HFFc6 (cell line): ENCODE results near the gene MLKL. TPM values are rescaled to one million over a fixed set of nuclear protein-coding genes. Genes with fewer than 3 reads are reported as not detected.
A peak's percentile ranks its signal among the peaks of the same experiment; 100 is the strongest.

ENCODE experiments used
- DNase-seq: peaks from one replicate; pipeline ENCODE4 v3.0.0-alpha.2; 2018
- H3K27ac Mint-ChIP-seq: 2 replicates; pipeline ENCODE4 v1.8.0; 2020; ENCODE audit warnings: mild to moderate bottlenecking, mixed read lengths
- H3K27me3 Mint-ChIP-seq: 2 replicates; pipeline ENCODE4 v1.8.0; 2021; ENCODE audit warnings: mild to moderate bottlenecking, moderate library complexity, mixed read lengths; ENCODE audit not compliant: insufficient read depth
- H3K36me3 Mint-ChIP-seq: 2 replicates; pipeline ENCODE4 v1.8.0; 2021; ENCODE audit warnings: low read depth, mixed read lengths
- H3K4me1 Mint-ChIP-seq: 2 replicates; pipeline ENCODE4 v1.8.0; 2020; ENCODE audit warnings: low read depth, mixed read lengths
- H3K4me3 Mint-ChIP-seq: 2 replicates; pipeline ENCODE4 v1.8.0; 2020; ENCODE audit warnings: mild to moderate bottlenecking, moderate library complexity, mixed read lengths
- H3K9me3 Mint-ChIP-seq: 2 replicates; pipeline ENCODE4 v1.8.0; 2020; ENCODE audit warnings: mild to moderate bottlenecking, mixed read lengths
- CTCF ChIP-seq: fragments of 200-600 bp; sonication (generic); IDR thresholded peaks from 2 replicates; pipeline ENCODE4 v1.5.0; 2021; ENCODE audit warnings: antibody characterized with exemption, mild to moderate bottlenecking
- total RNA-seq, 6 experiments: library from RNA; stranded (reverse); fragmentation: NEBNext Ultra II Directional; extraction: Animal tissue kit (Norgen Biotek cat#: 25700); gene quantifications; 2 replicates in 1 of 6; 3 replicates in 5 of 6; pipeline ENCODE4 v1.2.3, GENCODE V29; 2021

MLKL gene
- total RNA-seq, 6 experiments from 2014 or later = 10.2 to 14.8 (median 11.4) TPM

- no peak for TF ChIP-seq CTCF
- peaks cover 5% of the 10 kb centered on the region for H3K36me3 Mint-ChIP-seq
- H3K27me3 Mint-ChIP-seq = peaks cover 2% of the 10 kb centered on the region; the same call in 1 of the 2 replicates
These were observed 58.7 kb downstream of the MLKL start for GRCh38 chr16:74641969-74642368.

GRCh38 chr16:74637742-74638453 lies 62.8 kb downstream of the MLKL start:
- Mint-ChIP-seq H3K36me3 (no peaks in the 10 kb centered on the region), H3K27me3 (no peaks in the 10 kb centered on the region), H3K9me3 (no peaks in the 10 kb centered on the region), H3K4me3 (no peak overlapping the region), H3K27ac (no peak overlapping the region), H3K4me1 (no peaks in the 10 kb centered on the region)
- no peak for DNase-seq
- TF ChIP-seq CTCF = no peak

More at GRCh38 chr16:74641969-74642368, 58.7 kb downstream of the MLKL start:
- Mint-ChIP-seq H3K9me3 (no peaks in the 10 kb centered on the region), H3K4me1 (peaks cover 3% of the 10 kb centered on the region; the same call in 1 of the 2 replicates), H3K27ac (no peak overlapping the region), H3K4me3 (no peak overlapping the region)
- DNase-seq = no peak

- H3K27me3 Mint-ChIP-seq = no peaks in the 10 kb centered on the region
- peaks cover 6% of the 10 kb centered on the region; the same call in 1 of the 2 replicates for H3K36me3 Mint-ChIP-seq
These were observed 65.4 kb downstream of the MLKL start for GRCh38 chr16:74635303-74635702.

GRCh38 chr16:74633686-74634085 lies 67.0 kb downstream of the MLKL start:
- TF ChIP-seq CTCF = no peak
- H3K27ac Mint-ChIP-seq = no peak overlapping the region

More at GRCh38 chr16:74635303-74635702, 65.4 kb downstream of the MLKL start:
- H3K4me3 Mint-ChIP-seq = no peak overlapping the region
- H3K4me1 Mint-ChIP-seq = no peaks in the 10 kb centered on the region
- no peak for TF ChIP-seq CTCF
- no peaks in the 10 kb centered on the region for H3K9me3 Mint-ChIP-seq
- no peak for DNase-seq
- H3K27ac Mint-ChIP-seq = no peak overlapping the region

GRCh38 chr16:74627506-74628220 lies 73.0 kb downstream of the MLKL start:
- TF ChIP-seq CTCF = no peak
- Mint-ChIP-seq H3K36me3 (peaks cover 30% of the 10 kb centered on the region), H3K4me3 (no peak overlapping the region)

More at GRCh38 chr16:74633686-74634085, 67.0 kb downstream of the MLKL start:
- Mint-ChIP-seq H3K4me1 (no peaks in the 10 kb centered on the region), H3K4me3 (no peak overlapping the region), H3K9me3 (no peaks in the 10 kb centered on the region), H3K36me3 (peaks cover 12% of the 10 kb centered on the region), H3K27me3 (no peaks in the 10 kb centered on the region; the same call in 1 of the 2 replicates)
- no peak for DNase-seq

More at GRCh38 chr16:74627506-74628220, 73.0 kb downstream of the MLKL start:
- H3K27me3 Mint-ChIP-seq = peaks cover 3% of the 10 kb centered on the region
- DNase-seq = peak; percentile 20
- H3K4me1 Mint-ChIP-seq = peaks cover 10% of the 10 kb centered on the region; the same call in 1 of the 2 replicates
- peak overlapping the region; percentile 64 for H3K27ac Mint-ChIP-seq
- no peaks in the 10 kb centered on the region for H3K9me3 Mint-ChIP-seq
